M059J (cell line): ENCODE measurements around the gene COL6A3. TPM values are rescaled to one million over a fixed set of nuclear protein-coding genes. Genes with fewer than 3 reads are reported as not detected.

Experiments used
- DNase-seq: peaks from one replicate; pipeline ENCODE4 v3.0.0-alpha.2; 2012; ENCODE audit warnings: low read depth
- total RNA-seq: library from RNA; depleted of rRNA; stranded (reverse); fragments of >200 nt; shearing (Covaris generic); gene quantifications from 2 replicates; pipeline ENCODE4 v1.2.3, GENCODE V29; 2014

Gene COL6A3
- total RNA-seq, 1 experiment from 2014 or later = 2.1 TPM

- no peak for DNase-seq
Measured at GRCh38 chr2:237350070-237350469, 63.9 kb downstream of the COL6A3 start.

- no peak for DNase-seq
Measured at GRCh38 chr2:237348281-237348865, 65.6 kb downstream of the COL6A3 start.

GRCh38 chr2:237345891-237346640 lies 67.9 kb downstream of the COL6A3 start:
- DNase-seq = peak; percentile 75

GRCh38 chr2:237345411-237345810 lies 68.6 kb downstream of the COL6A3 start:
- DNase-seq = no peak

- no peak for DNase-seq
Measured at GRCh38 chr2:237344942-237345341, 69.0 kb downstream of the COL6A3 start.

- no peak for DNase-seq
Measured at GRCh38 chr2:237343993-237344392, 70.0 kb downstream of the COL6A3 start.

GRCh38 chr2:237341872-237342271 lies 72.1 kb downstream of the COL6A3 start:
- no peak for DNase-seq

GRCh38 chr2:237337586-237337985 lies 76.4 kb downstream of the COL6A3 start:
- DNase-seq = no peak

- DNase-seq = no peak
Measured at GRCh38 chr2:237336131-237336530, 77.8 kb downstream of the COL6A3 start.

GRCh38 chr2:237333748-237334147 lies 80.2 kb downstream of the COL6A3 start:
- DNase-seq = no peak

- no peak for DNase-seq
Measured at GRCh38 chr2:237330541-237330940, 83.4 kb downstream of the COL6A3 start.

GRCh38 chr2:237327175-237327950 lies 86.6 kb downstream of the COL6A3 start:
- no peak for DNase-seq

- no peak for DNase-seq
Measured at GRCh38 chr2:237326266-237327171, 87.4 kb downstream of the COL6A3 start.

- peak; percentile 43 for DNase-seq
Measured at GRCh38 chr2:237324837-237325236, 89.1 kb downstream of the COL6A3 start.

- no peak for DNase-seq
Measured at GRCh38 chr2:237324405-237324831, 89.5 kb downstream of the COL6A3 start.

GRCh38 chr2:237323656-237324055 lies 90.3 kb downstream of the COL6A3 start:
- DNase-seq = no peak

GRCh38 chr2:237322564-237322963 lies 91.4 kb downstream of the COL6A3 start:
- no peak for DNase-seq

- DNase-seq = no peak
Measured at GRCh38 chr2:237321746-237322145, 92.2 kb downstream of the COL6A3 start.

GRCh38 chr2:237320801-237321560 lies 93.0 kb downstream of the COL6A3 start:
- no peak for DNase-seq

GRCh38 chr2:237319887-237320286 lies 94.1 kb downstream of the COL6A3 start:
- DNase-seq = no peak
